ENCODE data around the gene ACOT9.
"Not testable (repeated sequence)": the region's sequence is repeated elsewhere in the genome, so short reads cannot be mapped to it uniquely, and the experiment has no call there.

ACOT9 gene

DNA sequence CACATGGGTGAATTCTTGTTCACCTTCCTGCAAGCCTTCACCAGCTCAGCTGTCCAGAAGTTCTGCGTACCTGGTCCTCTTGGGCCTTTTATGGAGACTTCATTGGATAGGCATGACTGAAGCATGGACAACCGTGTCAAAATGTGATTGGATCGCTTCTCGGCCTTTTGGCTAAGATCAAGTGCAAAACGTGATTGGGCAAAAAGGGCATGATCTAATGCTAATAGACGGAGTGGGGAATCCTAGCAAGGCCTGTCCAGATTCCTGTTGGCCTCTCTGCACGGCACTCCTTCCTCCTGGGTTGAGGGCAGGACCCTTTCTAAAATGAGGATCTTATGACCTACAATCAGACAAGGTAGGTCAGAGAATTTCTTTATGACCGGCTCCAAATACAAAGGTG lies 50.9 kb downstream of the ACOT9 start:
- DNase-seq (ENCODE audit: low spot score), result no peak

DNA sequence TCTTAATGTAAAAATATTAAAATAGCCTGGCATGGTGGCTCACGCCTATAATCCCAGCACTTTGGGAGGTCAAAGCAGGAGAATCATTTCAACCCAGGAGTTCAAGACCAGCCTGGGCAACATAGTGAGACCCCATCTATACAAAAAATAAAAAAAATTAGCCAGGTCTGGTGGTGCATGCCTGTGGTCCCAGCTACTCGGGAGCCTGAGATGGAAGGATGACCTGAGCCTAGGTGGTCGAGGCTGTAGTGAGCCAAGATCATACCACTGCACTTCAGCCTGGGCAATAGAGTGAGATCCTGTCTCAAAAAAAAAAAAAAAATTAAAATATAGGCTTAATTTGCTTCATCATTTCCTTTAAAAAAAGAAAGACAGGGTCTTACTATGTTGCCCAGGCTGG lies 66.6 kb downstream of the ACOT9 start:
- not testable (repeated sequence) for DNase-seq (ENCODE audit: low spot score)

DNA sequence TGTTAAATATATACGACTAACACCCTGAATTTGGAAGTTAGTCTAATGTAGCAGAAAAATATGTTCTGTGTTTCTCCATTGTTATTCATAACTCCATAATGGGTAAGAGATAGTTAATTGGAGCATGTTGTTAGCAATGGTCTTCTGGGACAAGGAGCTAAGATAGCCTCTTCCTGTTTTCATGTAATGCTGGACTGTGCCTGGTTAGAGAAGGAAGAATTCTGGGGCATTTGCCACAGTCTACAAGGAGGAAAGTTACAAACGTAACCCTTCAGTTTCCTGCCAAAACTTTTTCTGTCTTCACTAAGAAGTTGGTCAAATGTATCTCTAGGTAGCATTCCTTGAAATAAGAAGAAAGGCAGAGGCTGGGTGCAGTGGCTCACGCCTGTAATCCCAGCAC lies 70.0 kb downstream of the ACOT9 start:
- no peak for DNase-seq (ENCODE audit: low spot score)

DNA sequence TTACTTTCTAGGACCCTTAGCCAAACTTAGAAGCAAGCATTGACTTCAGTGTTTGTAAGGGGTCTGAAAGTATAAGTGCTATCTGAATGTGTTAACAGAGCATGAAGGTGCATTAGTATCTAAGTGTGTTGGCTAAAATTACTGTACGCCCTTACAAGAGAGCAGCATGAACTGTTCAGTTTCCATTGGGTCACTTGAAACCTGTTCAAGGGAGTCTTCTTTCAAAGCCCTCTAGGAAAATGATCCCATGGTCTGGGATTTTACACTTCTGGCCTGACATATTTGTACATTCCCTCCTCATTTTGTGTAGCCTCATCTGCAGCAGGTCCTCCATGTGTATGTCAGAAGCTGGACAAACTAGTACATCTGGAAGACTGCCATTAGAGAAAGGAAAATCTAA lies 72.5 kb downstream of the ACOT9 start:
- no peak for DNase-seq (ENCODE audit: low spot score)

DNA sequence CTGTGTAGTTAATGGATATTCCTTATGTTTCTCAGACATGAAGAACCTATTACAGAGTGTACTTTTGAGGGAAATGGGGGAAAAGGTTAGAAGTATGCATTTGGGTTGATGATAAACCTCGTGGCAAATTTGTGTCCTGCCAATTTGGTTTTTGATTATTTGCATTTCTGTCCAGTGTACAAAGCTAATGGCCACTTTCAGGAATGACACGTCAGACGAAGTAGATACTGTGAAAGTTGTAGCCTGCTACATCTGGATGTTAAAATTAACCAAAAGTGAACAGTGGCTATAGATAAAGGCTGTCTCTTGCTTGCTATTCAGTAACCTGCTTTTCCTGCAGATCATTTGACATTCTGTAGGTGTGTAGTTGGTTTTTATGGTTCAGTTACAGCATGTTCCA lies 74.7 kb downstream of the ACOT9 start:
- no peak for DNase-seq (ENCODE audit: low spot score)

DNA sequence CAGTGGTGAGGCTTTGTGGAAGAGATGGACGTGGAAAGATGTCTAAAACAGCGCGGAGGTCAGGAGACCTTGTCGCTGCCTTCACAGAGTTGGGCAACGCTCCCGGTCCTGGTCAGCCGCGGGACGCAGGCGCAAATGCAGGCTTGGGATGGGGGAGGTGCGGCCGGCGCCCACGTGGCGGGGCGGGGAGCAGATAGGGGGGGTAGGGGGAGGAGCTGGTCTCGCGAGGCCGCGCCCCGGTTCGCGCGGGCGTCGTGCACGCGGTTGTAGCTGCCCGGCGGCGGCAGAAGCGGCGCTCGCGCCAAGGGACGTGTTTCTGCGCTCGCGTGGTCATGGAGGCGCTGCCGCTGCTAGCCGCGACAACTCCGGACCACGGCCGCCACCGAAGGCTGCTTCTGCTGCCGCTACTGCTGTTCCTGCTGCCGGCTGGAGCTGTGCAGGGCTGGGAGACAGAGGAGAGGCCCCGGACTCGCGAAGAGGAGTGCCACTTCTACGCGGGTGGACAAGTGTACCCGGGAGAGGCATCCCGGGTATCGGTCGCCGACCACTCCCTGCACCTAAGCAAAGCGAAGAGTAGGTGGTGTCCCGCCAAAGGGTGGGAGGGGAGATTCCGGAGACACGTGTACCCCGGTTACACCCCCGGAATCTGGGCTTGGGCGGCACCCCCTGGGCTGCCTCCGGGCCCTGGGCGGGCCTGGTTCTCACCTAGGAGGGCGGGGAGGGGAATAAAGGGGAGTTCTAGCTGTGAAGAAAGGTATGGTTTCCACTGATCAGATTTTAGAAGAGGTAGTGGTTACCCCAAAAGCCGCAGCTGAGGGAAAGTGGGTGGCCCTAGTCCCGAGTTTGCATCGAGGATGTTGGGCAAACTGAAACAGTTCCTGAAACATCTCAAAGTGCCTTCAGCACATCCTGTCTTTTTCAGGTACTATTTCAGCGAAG lies 75.6 kb downstream of the ACOT9 start, which contains the start of gene PRDX4:
TSS of gene PRDX4 (plus strand) at position 255 of the 939 bp plus-strand sequence. CDS start at position 333, 78 bp downstream.
- DNase-seq (ENCODE audit: low spot score), result peak; percentile 81

DNA sequence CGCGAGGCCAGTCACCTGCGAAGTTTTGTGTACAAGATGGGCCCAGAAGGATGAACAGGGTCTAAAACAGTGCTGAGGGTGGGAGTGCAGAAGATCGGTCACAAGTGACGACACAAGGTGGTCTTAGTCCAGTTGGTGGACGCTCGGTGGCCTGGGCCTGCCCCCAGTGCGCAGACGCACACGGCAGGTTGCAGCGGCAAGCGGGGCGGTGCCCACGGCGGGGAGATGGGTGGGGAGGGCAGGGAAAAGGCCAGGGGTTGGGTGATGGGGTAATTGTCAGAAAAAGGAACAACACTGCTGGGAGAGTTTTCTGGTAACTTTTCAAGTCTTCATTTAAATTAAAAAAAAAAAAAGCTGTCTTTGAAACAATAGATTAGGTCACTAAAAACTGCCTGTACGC lies 76.8 kb downstream of the ACOT9 start:
- no peak for DNase-seq (ENCODE audit: low spot score)

DNA sequence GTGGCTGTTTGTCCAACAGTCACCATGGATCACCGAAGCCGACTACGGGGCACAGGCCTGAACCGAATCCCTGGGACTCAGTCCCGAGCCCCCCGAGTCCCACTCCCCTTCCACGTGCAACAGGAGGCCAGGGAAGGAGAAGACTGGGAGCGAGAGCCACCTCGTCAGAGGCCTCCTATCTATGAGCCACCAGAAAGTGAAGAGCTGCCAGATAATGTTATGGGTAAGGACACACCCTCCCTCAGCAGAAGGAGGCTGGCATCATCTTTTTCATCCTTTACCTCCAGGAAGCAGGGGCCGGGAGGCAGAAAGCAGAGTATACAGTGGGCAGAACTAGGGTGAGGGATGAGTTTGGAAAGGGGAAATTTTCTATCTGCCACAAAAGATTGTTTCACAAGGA lies 78.6 kb downstream of the ACOT9 start:
- DNase-seq (ENCODE audit: low spot score), result no peak

DNA sequence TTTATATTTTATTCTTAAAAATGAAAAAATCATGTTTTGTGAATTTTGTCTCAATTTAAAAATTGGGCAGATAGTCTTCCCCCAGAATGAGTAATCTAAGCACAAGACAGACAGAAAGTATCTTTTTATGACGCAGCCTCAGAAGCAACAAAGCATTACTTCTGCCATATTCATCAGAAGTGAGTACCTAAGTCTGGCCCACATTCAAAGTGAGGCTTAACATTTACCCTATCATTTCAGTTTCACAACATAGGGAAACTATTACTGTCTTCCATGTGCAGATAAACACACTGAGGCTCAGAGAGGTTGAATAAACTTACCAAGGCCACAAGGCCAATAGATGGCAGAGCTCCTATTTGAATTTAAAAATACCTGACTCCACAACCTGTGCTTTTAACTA lies 80.2 kb downstream of the ACOT9 start:
- no peak for DNase-seq (ENCODE audit: low spot score)

DNA sequence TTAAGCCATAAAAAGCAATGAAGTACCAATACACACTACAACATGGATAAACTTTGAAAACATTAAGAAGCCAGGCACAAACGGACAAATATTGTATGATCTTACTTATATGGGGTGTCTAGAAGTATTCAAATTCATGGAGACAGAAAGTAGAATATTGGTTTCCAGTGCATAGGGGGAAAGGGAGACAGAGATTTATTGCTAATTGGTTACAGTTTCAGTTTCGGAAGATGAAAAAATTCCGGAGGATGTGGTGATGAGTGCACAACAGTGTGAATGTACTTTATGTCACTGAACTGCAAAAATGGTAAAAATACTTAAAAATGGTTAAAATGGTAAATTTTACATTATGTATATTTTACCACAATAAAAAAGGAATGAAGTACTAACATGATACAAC lies 80.9 kb downstream of the ACOT9 start:
- no peak for DNase-seq (ENCODE audit: low spot score)

DNA sequence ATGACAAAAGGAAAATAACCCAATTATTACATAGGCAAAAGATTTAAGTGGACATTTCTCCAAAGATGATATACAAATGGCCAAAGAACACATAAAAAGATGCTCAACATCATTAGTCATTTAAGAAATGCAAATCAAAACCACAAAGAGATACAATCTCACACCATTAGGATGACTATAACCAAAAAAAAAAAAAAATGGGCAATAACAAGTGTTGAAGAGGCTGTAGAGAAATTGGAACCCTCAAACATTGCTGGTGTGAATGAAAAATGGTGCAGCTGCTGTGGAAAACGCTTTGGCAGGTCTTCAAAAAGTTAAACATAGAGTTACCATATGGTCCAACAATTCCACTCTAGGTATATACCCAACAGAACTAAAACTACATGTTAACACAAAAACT lies 81.4 kb downstream of the ACOT9 start:
- no peak for DNase-seq (ENCODE audit: low spot score)

DNA sequence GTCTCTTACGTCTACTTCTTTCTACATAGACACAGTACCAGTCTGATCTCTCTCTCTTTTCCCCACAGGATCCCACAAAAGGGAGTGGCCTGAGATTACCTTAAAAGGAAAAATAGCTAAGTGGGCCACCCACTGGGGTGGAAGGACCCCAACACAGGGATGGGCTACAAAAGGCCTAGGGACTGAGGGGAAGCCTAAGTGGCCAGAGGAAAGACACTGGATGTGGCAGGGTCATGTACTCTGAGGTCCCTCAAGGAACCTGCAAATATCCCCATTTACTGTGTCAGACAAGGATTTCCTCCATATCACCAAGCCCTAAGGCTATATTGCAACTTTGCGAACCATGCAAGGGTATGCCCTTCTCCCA lies 82.3 kb downstream of the ACOT9 start:
- DNase-seq (ENCODE audit: low spot score), result no peak

DNA sequence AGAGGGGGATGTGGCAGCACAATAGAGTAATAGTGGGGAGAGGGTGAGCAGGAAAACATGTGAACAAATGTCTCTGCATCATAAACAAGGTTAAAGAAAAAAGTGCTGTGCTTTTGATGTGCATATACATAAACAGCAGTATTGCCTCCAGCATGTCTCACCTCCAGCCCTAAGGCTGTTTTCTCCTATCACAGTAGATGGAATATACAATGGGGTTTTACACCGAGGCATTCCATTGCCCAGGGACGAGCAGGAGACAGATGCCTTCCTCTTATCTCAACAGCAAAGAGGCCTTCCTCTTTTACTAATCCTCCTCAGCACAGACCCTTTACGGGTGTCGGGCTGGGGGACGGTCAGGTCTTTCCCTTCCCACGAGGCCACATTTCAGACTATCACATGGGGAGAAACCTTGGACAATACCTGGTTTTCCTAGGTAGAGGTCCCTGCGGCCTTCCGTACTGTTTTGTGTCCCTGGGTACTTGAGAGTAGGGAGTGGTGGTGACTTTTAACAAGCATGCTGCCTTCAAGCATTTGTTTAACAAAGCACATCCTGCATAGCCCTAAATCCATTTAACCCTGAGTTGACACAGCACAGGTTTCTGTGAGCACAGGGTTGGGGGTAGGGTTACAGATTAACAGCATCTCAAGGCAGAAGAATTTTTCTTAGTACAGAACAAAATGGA lies 82.9 kb downstream of the ACOT9 start:
- DNase-seq (ENCODE audit: low spot score), result not testable (repeated sequence)

DNA sequence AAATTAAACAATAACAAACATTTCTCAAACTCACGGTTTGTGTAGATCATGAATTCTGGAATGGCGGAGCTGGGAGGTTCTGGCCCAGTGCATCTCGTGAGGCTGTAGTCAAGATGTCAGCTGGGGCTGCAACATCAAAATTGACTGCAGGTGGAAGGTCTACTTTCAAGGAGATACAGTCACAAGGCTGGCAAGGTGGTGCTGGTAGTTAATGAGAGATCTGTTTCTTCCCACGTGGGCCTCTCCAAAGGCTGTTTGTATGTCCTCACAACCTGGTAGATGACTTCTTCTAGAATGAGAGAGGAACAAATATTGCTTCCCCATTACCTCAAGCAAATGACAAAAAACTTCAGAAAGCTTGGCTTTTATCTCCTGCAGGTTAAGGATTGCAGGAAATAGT lies 83.7 kb downstream of the ACOT9 start:
- DNase-seq (ENCODE audit: low spot score), result no peak

DNA sequence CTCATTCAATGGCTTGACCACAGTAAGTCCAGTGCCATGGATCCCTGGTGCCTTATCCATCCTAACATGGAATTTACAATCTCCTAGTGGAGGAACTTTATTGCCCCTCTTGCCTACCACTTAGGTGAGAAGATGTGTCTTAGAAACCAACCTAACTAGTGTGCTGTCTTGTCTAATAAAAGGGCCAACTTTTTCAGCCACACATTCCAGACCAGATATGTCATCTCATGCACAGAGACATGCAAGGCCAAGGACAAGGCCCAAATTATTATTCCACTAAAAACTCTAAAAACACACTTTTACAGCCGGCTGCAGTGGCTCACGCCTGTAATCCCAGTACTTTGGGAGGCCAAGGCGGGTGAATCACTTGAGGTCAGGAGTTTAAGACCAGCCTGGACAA lies 86.4 kb downstream of the ACOT9 start:
- no peak for DNase-seq (ENCODE audit: low spot score)

DNA sequence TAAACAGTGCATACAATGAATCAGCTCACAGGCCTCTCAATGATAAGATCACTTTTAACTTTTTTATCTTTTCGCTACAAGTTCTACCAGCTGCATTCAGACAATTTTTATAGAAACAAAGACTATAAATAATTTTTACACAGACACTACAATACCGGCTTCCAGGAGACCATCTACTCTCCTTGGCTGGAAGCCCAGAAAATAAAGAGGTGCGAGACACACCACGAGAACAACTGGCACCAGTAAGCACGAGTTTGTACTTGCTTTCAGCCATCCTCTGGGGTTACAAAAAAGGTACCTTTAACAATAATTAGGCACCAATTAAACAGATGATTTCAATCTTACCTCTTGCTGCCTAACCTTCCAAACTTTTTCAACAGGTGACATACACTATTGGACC lies 87.0 kb downstream of the ACOT9 start:
- no peak for DNase-seq (ENCODE audit: low spot score)
